ENCODE measurements around the gene FEN1.

DNA sequence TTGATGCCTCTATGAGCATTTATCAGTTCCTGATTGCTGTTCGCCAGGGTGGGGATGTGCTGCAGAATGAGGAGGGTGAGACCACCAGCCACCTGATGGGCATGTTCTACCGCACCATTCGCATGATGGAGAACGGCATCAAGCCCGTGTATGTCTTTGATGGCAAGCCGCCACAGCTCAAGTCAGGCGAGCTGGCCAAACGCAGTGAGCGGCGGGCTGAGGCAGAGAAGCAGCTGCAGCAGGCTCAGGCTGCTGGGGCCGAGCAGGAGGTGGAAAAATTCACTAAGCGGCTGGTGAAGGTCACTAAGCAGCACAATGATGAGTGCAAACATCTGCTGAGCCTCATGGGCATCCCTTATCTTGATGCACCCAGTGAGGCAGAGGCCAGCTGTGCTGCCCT, 2.7 kb downstream of the FEN1 start:
- TF ChIP-seq SIN3B (IDR thresholded peaks at IDR 0.05; ENCODE audit: low read length), result no peak
- TF ChIP-seq POLR2A (IDR thresholded peaks at IDR 0.05; ENCODE audit: insufficient read depth in 1 of 2, low read depth in 2 of 2, low read length in 2 of 2), result no peak
- TF ChIP-seq, protein P1, sequence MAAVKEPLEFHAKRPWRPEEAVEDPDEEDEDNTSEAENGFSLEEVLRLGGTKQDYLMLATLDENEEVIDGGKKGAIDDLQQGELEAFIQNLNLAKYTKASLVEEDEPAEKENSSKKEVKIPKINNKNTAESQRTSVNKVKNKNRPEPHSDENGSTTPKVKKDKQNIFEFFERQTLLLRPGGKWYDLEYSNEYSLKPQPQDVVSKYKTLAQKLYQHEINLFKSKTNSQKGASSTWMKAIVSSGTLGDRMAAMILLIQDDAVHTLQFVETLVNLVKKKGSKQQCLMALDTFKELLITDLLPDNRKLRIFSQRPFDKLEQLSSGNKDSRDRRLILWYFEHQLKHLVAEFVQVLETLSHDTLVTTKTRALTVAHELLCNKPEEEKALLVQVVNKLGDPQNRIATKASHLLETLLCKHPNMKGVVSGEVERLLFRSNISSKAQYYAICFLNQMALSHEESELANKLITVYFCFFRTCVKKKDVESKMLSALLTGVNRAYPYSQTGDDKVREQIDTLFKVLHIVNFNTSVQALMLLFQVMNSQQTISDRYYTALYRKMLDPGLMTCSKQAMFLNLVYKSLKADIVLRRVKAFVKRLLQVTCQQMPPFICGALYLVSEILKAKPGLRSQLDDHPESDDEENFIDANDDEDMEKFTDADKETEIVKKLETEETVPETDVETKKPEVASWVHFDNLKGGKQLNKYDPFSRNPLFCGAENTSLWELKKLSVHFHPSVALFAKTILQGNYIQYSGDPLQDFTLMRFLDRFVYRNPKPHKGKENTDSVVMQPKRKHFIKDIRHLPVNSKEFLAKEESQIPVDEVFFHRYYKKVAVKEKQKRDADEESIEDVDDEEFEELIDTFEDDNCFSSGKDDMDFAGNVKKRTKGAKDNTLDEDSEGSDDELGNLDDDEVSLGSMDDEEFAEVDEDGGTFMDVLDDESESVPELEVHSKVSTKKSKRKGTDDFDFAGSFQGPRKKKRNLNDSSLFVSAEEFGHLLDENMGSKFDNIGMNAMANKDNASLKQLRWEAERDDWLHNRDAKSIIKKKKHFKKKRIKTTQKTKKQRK (IDR thresholded peaks at IDR 0.05; ENCODE audit: low read length), result no peak
- no peak for TF ChIP-seq RELA (CRISPR knock-in tag; IDR thresholded peaks at IDR 0.05)
- TF ChIP-seq, protein P2, sequence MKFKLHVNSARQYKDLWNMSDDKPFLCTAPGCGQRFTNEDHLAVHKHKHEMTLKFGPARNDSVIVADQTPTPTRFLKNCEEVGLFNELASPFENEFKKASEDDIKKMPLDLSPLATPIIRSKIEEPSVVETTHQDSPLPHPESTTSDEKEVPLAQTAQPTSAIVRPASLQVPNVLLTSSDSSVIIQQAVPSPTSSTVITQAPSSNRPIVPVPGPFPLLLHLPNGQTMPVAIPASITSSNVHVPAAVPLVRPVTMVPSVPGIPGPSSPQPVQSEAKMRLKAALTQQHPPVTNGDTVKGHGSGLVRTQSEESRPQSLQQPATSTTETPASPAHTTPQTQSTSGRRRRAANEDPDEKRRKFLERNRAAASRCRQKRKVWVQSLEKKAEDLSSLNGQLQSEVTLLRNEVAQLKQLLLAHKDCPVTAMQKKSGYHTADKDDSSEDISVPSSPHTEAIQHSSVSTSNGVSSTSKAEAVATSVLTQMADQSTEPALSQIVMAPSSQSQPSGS (CRISPR knock-in tag; IDR thresholded peaks at IDR 0.05), result no peak
- TF ChIP-seq, protein P3, sequence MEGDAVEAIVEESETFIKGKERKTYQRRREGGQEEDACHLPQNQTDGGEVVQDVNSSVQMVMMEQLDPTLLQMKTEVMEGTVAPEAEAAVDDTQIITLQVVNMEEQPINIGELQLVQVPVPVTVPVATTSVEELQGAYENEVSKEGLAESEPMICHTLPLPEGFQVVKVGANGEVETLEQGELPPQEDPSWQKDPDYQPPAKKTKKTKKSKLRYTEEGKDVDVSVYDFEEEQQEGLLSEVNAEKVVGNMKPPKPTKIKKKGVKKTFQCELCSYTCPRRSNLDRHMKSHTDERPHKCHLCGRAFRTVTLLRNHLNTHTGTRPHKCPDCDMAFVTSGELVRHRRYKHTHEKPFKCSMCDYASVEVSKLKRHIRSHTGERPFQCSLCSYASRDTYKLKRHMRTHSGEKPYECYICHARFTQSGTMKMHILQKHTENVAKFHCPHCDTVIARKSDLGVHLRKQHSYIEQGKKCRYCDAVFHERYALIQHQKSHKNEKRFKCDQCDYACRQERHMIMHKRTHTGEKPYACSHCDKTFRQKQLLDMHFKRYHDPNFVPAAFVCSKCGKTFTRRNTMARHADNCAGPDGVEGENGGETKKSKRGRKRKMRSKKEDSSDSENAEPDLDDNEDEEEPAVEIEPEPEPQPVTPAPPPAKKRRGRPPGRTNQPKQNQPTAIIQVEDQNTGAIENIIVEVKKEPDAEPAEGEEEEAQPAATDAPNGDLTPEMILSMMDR (CRISPR knock-in tag; IDR thresholded peaks at IDR 0.05), result no peak
- TF ChIP-seq, protein P4, sequence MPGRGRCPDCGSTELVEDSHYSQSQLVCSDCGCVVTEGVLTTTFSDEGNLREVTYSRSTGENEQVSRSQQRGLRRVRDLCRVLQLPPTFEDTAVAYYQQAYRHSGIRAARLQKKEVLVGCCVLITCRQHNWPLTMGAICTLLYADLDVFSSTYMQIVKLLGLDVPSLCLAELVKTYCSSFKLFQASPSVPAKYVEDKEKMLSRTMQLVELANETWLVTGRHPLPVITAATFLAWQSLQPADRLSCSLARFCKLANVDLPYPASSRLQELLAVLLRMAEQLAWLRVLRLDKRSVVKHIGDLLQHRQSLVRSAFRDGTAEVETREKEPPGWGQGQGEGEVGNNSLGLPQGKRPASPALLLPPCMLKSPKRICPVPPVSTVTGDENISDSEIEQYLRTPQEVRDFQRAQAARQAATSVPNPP (CRISPR knock-in tag; IDR thresholded peaks at IDR 0.05), result no peak
- TF ChIP-seq, protein P5, sequence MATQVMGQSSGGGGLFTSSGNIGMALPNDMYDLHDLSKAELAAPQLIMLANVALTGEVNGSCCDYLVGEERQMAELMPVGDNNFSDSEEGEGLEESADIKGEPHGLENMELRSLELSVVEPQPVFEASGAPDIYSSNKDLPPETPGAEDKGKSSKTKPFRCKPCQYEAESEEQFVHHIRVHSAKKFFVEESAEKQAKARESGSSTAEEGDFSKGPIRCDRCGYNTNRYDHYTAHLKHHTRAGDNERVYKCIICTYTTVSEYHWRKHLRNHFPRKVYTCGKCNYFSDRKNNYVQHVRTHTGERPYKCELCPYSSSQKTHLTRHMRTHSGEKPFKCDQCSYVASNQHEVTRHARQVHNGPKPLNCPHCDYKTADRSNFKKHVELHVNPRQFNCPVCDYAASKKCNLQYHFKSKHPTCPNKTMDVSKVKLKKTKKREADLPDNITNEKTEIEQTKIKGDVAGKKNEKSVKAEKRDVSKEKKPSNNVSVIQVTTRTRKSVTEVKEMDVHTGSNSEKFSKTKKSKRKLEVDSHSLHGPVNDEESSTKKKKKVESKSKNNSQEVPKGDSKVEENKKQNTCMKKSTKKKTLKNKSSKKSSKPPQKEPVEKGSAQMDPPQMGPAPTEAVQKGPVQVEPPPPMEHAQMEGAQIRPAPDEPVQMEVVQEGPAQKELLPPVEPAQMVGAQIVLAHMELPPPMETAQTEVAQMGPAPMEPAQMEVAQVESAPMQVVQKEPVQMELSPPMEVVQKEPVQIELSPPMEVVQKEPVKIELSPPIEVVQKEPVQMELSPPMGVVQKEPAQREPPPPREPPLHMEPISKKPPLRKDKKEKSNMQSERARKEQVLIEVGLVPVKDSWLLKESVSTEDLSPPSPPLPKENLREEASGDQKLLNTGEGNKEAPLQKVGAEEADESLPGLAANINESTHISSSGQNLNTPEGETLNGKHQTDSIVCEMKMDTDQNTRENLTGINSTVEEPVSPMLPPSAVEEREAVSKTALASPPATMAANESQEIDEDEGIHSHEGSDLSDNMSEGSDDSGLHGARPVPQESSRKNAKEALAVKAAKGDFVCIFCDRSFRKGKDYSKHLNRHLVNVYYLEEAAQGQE (IDR thresholded peaks at IDR 0.05; ENCODE audit: borderline replicate concordance in 1 of 2, low read depth in 1 of 2, low read length in 2 of 2), result no peak
- no peak for TF ChIP-seq ZNF274 (CRISPR knock-in tag; IDR thresholded peaks at IDR 0.05)
